K562 (cell line): ENCODE data around the gene FUZ. TPM values are rescaled to one million over a fixed set of nuclear protein-coding genes. Genes with fewer than 3 reads are reported as not detected.
A peak's percentile ranks its signal among the peaks of the same experiment; 100 is the strongest.

ENCODE experiments used
- CTBP1 ChIP-seq: fragments of 450-650 bp; IDR thresholded peaks from 2 replicates; pipeline ENCODE4 v1.6.1; 2016; ENCODE audit warnings: borderline replicate concordance
- CXXC5 ChIP-seq: fragments of 250-450 bp; sonication (Bioruptor Pico); IDR thresholded peaks from 2 replicates; pipeline ENCODE4 v1.8.0; 2022; ENCODE audit warnings: inconsistent platforms, mild to moderate bottlenecking, moderate library complexity
- ESRRA ChIP-seq: fragments of 450-650 bp; IDR thresholded peaks from 2 replicates; pipeline ENCODE4 v1.6.1; 2014; ENCODE audit warnings: low read depth, mild to moderate bottlenecking, moderate library complexity, borderline replicate concordance
- HDAC3 ChIP-seq: fragments of 450-650 bp; IDR thresholded peaks from 2 replicates; pipeline ENCODE4 v1.6.1; 2018; ENCODE audit warnings: borderline replicate concordance, mild to moderate bottlenecking, moderate library complexity; ENCODE audit not compliant: partially characterized antibody
- HNRNPH1 ChIP-seq: fragments of 200-400 bp; formaldehyde crosslinking; optimal IDR thresholded peaks from 2 replicates; pipeline ENCODE3; 2017; ENCODE audit warnings: low read depth, mild to moderate bottlenecking, low read length, moderate library complexity
- HOXB6 ChIP-seq: fragments of 250-450 bp; sonication (Bioruptor Pico); IDR thresholded peaks from 2 replicates; pipeline ENCODE4 v1.5.1; 2022; ENCODE audit warnings: mild to moderate bottlenecking, borderline replicate concordance
- MEIS2 ChIP-seq: fragments of 450-650 bp; IDR thresholded peaks from 2 replicates; pipeline ENCODE4 v1.6.1; 2014; ENCODE audit warnings: mild to moderate bottlenecking; ENCODE audit not compliant: partially characterized antibody
- NCOR1 ChIP-seq: fragments of 450-650 bp; IDR thresholded peaks from 2 replicates; pipeline ENCODE4 v1.6.1; 2016; ENCODE audit warnings: mild to moderate bottlenecking, moderate library complexity
- NR1H2 ChIP-seq: sonication (generic); formaldehyde crosslinking; IDR thresholded peaks from 2 replicates; pipeline ENCODE4 v1.4.0; 2020; ENCODE audit warnings: mild to moderate bottlenecking, missing genetic modification reagents
- POLR3G ChIP-seq: IDR thresholded peaks from 2 replicates; pipeline ENCODE4 v1.6.1; 2011; ENCODE audit not compliant: insufficient read length, insufficient replicate concordance; ENCODE audit errors: extremely low read depth
- RBBP5 ChIP-seq: fragments of 200-600 bp; sonication (generic); IDR thresholded peaks from 2 replicates; pipeline ENCODE4 v1.6.1; 2012; ENCODE audit warnings: borderline replicate concordance, mild to moderate bottlenecking, low read length, control low read depth, inconsistent platforms; ENCODE audit not compliant: insufficient read depth, poor library complexity, severe bottlenecking
- RBFOX2 ChIP-seq: fragments of 200-400 bp; formaldehyde crosslinking; IDR thresholded peaks from 2 replicates; pipeline ENCODE4 v1.6.1; 2017; ENCODE audit warnings: low read depth, mild to moderate bottlenecking, low read length, moderate library complexity
- RFX1 ChIP-seq: fragments of 450-650 bp; IDR thresholded peaks from 2 replicates; pipeline ENCODE4 v1.6.1; 2016; ENCODE audit warnings: mild to moderate bottlenecking, moderate library complexity
- TAL1 ChIP-seq: fragments of 450-650 bp; IDR thresholded peaks from 2 replicates; pipeline ENCODE4 v1.6.1; 2016; ENCODE audit warnings: mild to moderate bottlenecking
- TBP ChIP-seq: optimal IDR thresholded peaks from 2 replicates; pipeline ENCODE3; 2011; ENCODE audit warnings: low read depth, low read length, improper control_type of control experiment
- TFE3 ChIP-seq: fragments of 450-650 bp; formaldehyde crosslinking; IDR thresholded peaks from 2 replicates; pipeline ENCODE4 v1.4.0; 2020; ENCODE audit warnings: mild to moderate bottlenecking, mixed read lengths
- WHSC1 ChIP-seq: IDR thresholded peaks from one replicate; pipeline ENCODE4 v1.6.1; 2012; ENCODE audit warnings: low read length, control low read depth, inconsistent platforms
- ZC3H4 ChIP-seq: sonication (generic); formaldehyde crosslinking; IDR thresholded peaks from 2 replicates; pipeline ENCODE4 v1.9.0; 2021; ENCODE audit warnings: missing genetic modification reagents, borderline replicate concordance
- ZNF12 ChIP-seq: sonication (generic); formaldehyde crosslinking; IDR thresholded peaks from 2 replicates; pipeline ENCODE4 v1.4.0; 2020; ENCODE audit warnings: mild to moderate bottlenecking, missing genetic modification reagents
- ZNF140 ChIP-seq: fragments of 250-450 bp; sonication (Bioruptor Pico); IDR thresholded peaks from 2 replicates; pipeline ENCODE4 v1.8.0; 2021; ENCODE audit warnings: moderate library complexity, mild to moderate bottlenecking, inconsistent platforms
- ZNF408 ChIP-seq: fragments of 250-450 bp; sonication (Bioruptor Pico); IDR thresholded peaks from 2 replicates; pipeline ENCODE4 v1.4.0; 2020; ENCODE audit warnings: low read depth, mild to moderate bottlenecking, moderate library complexity
- ZNF41 ChIP-seq: fragments of 250-450 bp; sonication (Bioruptor Pico); conservative IDR thresholded peaks from 2 replicates; pipeline ENCODE4 v1.4.0; 2020; ENCODE audit warnings: mild to moderate bottlenecking
- ZNF551 ChIP-seq: fragments of 250-450 bp; sonication (Bioruptor Pico); IDR thresholded peaks from 2 replicates; pipeline ENCODE4 v1.5.0; 2021; ENCODE audit warnings: mild to moderate bottlenecking, moderate library complexity
- polyA plus RNA-seq, 8 experiments: library from polyadenylated mRNA; depleted of rRNA in 4 of 8; stranded (reverse) in 5 of 8; unstranded in 3 of 8; fragments of >200 nt; fragmentation: Nextera tagmentation in 2 of 8; fragmentation: Illumina TruSeq in 1 of 8; extraction: Ambion mirVana in 2 of 8; extraction: Trizol in 1 of 8; gene quantifications; 2 replicates each; pipeline versions ENCODE4 v1.2.1 to v1.2.3, GENCODE V29; 2011 to 2014; ENCODE audit warnings: inconsistent platforms in 1 of 8, missing spikeins in 1 of 8
- total RNA-seq, 7 experiments: library from RNA; depleted of rRNA in 6 of 7; stranded (reverse); fragments of >200 nt in 6 of 7; fragmentation: Illumina TruSeq in 2 of 7; extraction: Trizol in 2 of 7; gene quantifications; 2 replicates each; pipeline versions ENCODE4 v1.2.1 to v1.2.3, GENCODE V29; 2011 to 2021; ENCODE audit warnings: low replicate concordance in 1 of 7
- TF ChIP-seq, protein P1 (sequence below): fragments of 450-650 bp; IDR thresholded peaks from 2 replicates; pipeline ENCODE4 v1.6.1; 2017; ENCODE audit warnings: antibody characterized with exemption, mild to moderate bottlenecking

Gene FUZ
- total and polyA plus RNA-seq, 9 of the 15 experiments (the other 6 are each of a cell fraction or from before 2014, with no cell fraction given): 0.17 to 7.6 (median 3.6) TPM; not detected in 1

DNA sequence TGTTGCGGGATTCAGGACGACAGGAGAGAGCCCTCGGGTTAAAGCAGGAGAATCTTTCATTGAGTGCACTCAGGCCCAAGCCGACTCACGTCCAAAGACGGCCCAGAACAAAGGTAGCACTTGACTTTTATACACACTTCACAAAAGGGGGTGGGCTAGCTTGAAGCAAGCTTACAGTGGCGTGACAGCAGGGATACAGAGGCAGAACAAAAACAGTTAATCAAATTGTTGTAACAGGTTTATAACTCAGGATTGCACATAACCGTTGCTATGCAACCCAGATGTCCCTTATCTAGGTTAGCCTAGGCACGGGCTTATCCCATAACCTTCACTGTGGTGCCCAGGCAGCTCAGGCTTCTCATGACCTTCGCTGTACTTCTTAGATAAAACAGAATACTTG, 7.0 kb upstream of the FUZ start (continued):
- TF ChIP-seq MEIS2 (peak; percentile 40), ZNF408 (CRISPR knock-in tag) (no peak), RBFOX2 (no peak), CTBP1 (0 out of 2 replicates have a peak, but pooled peaks have one; percentile 10), ZNF140 (CRISPR knock-in tag) (no peak), TFE3 (CRISPR knock-in tag) (no peak), HNRNPH1 (no peak), ZC3H4 (no peak), RBBP5 (no peak), ZNF41 (no peak), TBP (no peak), NR1H2 (CRISPR knock-in tag) (no peak), ZNF551 (CRISPR knock-in tag) (no peak), CXXC5 (CRISPR knock-in tag) (0 out of 2 replicates have a peak, but pooled peaks have one; percentile 19), HDAC3 (no peak), TAL1 (peak; percentile 49; the same call in 1 of the 2 replicates), HOXB6 (CRISPR knock-in tag) (no peak), RFX1 (peak; percentile 91), NCOR1 (no peak), POLR3G (no peak), WHSC1 (no peak), ESRRA (peak; percentile 64; the same call in 1 of the 2 replicates), ZNF12 (CRISPR knock-in tag) (no peak)
- TF ChIP-seq, protein P1, sequence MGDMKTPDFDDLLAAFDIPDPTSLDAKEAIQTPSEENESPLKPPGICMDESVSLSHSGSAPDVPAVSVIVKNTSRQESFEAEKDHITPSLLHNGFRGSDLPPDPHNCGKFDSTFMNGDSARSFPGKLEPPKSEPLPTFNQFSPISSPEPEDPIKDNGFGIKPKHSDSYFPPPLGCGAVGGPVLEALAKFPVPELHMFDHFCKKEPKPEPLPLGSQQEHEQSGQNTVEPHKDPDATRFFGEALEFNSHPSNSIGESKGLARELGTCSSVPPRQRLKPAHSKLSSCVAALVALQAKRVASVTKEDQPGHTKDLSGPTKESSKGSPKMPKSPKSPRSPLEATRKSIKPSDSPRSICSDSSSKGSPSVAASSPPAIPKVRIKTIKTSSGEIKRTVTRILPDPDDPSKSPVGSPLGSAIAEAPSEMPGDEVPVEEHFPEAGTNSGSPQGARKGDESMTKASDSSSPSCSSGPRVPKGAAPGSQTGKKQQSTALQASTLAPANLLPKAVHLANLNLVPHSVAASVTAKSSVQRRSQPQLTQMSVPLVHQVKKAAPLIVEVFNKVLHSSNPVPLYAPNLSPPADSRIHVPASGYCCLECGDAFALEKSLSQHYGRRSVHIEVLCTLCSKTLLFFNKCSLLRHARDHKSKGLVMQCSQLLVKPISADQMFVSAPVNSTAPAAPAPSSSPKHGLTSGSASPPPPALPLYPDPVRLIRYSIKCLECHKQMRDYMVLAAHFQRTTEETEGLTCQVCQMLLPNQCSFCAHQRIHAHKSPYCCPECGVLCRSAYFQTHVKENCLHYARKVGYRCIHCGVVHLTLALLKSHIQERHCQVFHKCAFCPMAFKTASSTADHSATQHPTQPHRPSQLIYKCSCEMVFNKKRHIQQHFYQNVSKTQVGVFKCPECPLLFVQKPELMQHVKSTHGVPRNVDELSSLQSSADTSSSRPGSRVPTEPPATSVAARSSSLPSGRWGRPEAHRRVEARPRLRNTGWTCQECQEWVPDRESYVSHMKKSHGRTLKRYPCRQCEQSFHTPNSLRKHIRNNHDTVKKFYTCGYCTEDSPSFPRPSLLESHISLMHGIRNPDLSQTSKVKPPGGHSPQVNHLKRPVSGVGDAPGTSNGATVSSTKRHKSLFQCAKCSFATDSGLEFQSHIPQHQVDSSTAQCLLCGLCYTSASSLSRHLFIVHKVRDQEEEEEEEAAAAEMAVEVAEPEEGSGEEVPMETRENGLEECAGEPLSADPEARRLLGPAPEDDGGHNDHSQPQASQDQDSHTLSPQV: no peak
